Suprapubic skin (tissue), 4 donors: ENCODE results near the gene ELMOD1. TPM values are rescaled to one million over a fixed set of nuclear protein-coding genes. Genes with fewer than 3 reads are reported as not detected.

Source experiments
- DNase-seq, 2 donors: peaks; one replicate each; pipeline ENCODE4 v3.0.0-alpha.2; 2019; ENCODE audit warnings: low spot score in 2 of 2
- H3K27ac ChIP-seq: fragments of 200-600 bp; sonication (generic); one replicate; pipeline ENCODE4 v1.5.1; 2019
- H3K27me3 ChIP-seq: fragments of 200-600 bp; sonication (generic); one replicate; pipeline ENCODE4 v1.5.1; 2019
- H3K36me3 ChIP-seq: fragments of 200-600 bp; sonication (generic); one replicate; pipeline ENCODE4 v1.5.1; 2019
- H3K4me1 ChIP-seq: fragments of 200-600 bp; sonication (generic); one replicate; pipeline ENCODE4 v1.5.1; 2019
- H3K4me3 ChIP-seq: fragments of 200-600 bp; sonication (generic); one replicate; pipeline ENCODE4 v1.5.1; 2019; ENCODE audit warnings: mild to moderate bottlenecking
- H3K9me3 ChIP-seq: fragments of 200-600 bp; sonication (generic); one replicate; pipeline ENCODE4 v1.5.1; 2019
- EP300 ChIP-seq: sonication (generic); formaldehyde crosslinking; IDR thresholded peaks from one replicate; pipeline ENCODE4 v1.6.1; 2017; ENCODE audit warnings: antibody characterized with exemption
- POLR2A ChIP-seq, 2 donors: fragments of 450-650 bp; IDR thresholded peaks; one replicate each; pipeline ENCODE4 v1.6.1; 2017; ENCODE audit warnings: antibody characterized with exemption in 2 of 2, mild to moderate bottlenecking in 2 of 2, moderate library complexity in 2 of 2
- POLR2AphosphoS5 ChIP-seq, 3 donors: sonication (generic); formaldehyde crosslinking; IDR thresholded peaks; one replicate each; pipeline ENCODE4 v1.6.1; 2017; ENCODE audit warnings: antibody characterized with exemption in 3 of 3
- WGBS: methylation state at CpG from one replicate; pipeline ENCODE4 v1.1.5; 2018; 5-methylcytosine and 5-hydroxymethylcytosine counted together
- total RNA-seq, 4 donors: library from RNA; depleted of rRNA; stranded (reverse); fragments of >200 nt; gene quantifications; one replicate each; pipeline ENCODE4 v1.1.0, GENCODE V29; 2016
- TF ChIP-seq, protein P1 (sequence below), 2 donors: fragments of 200-600 bp in 1 of 2; fragments of 450-650 bp in 1 of 2; sonication (generic) in 1 of 2; IDR thresholded peaks; one replicate each; pipeline ENCODE4 v1.5.1; 2016 to 2019; ENCODE audit warnings: antibody characterized with exemption in 2 of 2, mild to moderate bottlenecking in 1 of 2, moderate library complexity in 1 of 2

The ELMOD1 gene
- total RNA-seq, 4 donors from 2014 or later = 14.6 to 66.0 (median 41.3) TPM

- H3K27ac ChIP-seq = no peak overlapping the region
- no peak overlapping the region for H3K4me3 ChIP-seq
- H3K4me1 ChIP-seq = no peaks in the 10 kb centered on the region
- no peak for DNase-seq
- no peak for TF ChIP-seq POLR2A (IDR thresholded peaks at IDR 0.05)
- TF ChIP-seq, protein P1, sequence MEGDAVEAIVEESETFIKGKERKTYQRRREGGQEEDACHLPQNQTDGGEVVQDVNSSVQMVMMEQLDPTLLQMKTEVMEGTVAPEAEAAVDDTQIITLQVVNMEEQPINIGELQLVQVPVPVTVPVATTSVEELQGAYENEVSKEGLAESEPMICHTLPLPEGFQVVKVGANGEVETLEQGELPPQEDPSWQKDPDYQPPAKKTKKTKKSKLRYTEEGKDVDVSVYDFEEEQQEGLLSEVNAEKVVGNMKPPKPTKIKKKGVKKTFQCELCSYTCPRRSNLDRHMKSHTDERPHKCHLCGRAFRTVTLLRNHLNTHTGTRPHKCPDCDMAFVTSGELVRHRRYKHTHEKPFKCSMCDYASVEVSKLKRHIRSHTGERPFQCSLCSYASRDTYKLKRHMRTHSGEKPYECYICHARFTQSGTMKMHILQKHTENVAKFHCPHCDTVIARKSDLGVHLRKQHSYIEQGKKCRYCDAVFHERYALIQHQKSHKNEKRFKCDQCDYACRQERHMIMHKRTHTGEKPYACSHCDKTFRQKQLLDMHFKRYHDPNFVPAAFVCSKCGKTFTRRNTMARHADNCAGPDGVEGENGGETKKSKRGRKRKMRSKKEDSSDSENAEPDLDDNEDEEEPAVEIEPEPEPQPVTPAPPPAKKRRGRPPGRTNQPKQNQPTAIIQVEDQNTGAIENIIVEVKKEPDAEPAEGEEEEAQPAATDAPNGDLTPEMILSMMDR (IDR thresholded peaks at IDR 0.05) = no peak
- TF ChIP-seq POLR2AphosphoS5 (IDR thresholded peaks at IDR 0.05) = no peak
- TF ChIP-seq EP300 = no peak
- no peaks in the 10 kb centered on the region for H3K9me3 ChIP-seq
- H3K36me3 ChIP-seq = no peaks in the 10 kb centered on the region
- WGBS = 68% methylated on average over 4 of the region's 4 CpGs
- H3K27me3 ChIP-seq = no peaks in the 10 kb centered on the region
Measured at GRCh38 chr11:107651672-107652071, 60.7 kb downstream of the ELMOD1 start.

GRCh38 chr11:107653076-107653475, 62.1 kb downstream of the ELMOD1 start:
- 76% methylated on average over 1 of the region's 1 CpG for WGBS
- H3K36me3 ChIP-seq = no peaks in the 10 kb centered on the region

GRCh38 chr11:107655602-107656001, 64.7 kb downstream of the ELMOD1 start:
- no peaks in the 10 kb centered on the region for H3K27me3 ChIP-seq
- no peaks in the 10 kb centered on the region for H3K36me3 ChIP-seq
- WGBS = 62% methylated on average over 4 of the region's 4 CpGs
- H3K27ac ChIP-seq = no peak overlapping the region
- TF ChIP-seq, protein P1 (IDR thresholded peaks at IDR 0.05) = no peak
- no peak for TF ChIP-seq EP300
- no peak for TF ChIP-seq POLR2A (IDR thresholded peaks at IDR 0.05)
- no peak for TF ChIP-seq POLR2AphosphoS5 (IDR thresholded peaks at IDR 0.05)
- no peaks in the 10 kb centered on the region for H3K4me1 ChIP-seq
- H3K9me3 ChIP-seq = no peaks in the 10 kb centered on the region
- DNase-seq = no peak
- H3K4me3 ChIP-seq = no peak overlapping the region

More at GRCh38 chr11:107653076-107653475, 62.1 kb downstream of the ELMOD1 start:
- Histone ChIP-seq H3K4me1 (no peaks in the 10 kb centered on the region), H3K9me3 (no peaks in the 10 kb centered on the region), H3K27me3 (no peaks in the 10 kb centered on the region), H3K4me3 (no peak overlapping the region), H3K27ac (no peak overlapping the region)
- DNase-seq = no peak
- no peak for TF ChIP-seq POLR2AphosphoS5 (IDR thresholded peaks at IDR 0.05)
- TF ChIP-seq, protein P1 (IDR thresholded peaks at IDR 0.05) = no peak
- TF ChIP-seq EP300 = no peak
- TF ChIP-seq POLR2A (IDR thresholded peaks at IDR 0.05) = no peak

GRCh38 chr11:107659310-107659709, 68.4 kb downstream of the ELMOD1 start:
- H3K27me3 ChIP-seq = no peaks in the 10 kb centered on the region
- no peaks in the 10 kb centered on the region for H3K9me3 ChIP-seq
- H3K4me3 ChIP-seq = no peak overlapping the region
- no peak for TF ChIP-seq POLR2AphosphoS5 (IDR thresholded peaks at IDR 0.05)
- H3K27ac ChIP-seq = no peak overlapping the region
- H3K36me3 ChIP-seq = no peaks in the 10 kb centered on the region
- DNase-seq = no peak
- no peaks in the 10 kb centered on the region for H3K4me1 ChIP-seq

DNA sequence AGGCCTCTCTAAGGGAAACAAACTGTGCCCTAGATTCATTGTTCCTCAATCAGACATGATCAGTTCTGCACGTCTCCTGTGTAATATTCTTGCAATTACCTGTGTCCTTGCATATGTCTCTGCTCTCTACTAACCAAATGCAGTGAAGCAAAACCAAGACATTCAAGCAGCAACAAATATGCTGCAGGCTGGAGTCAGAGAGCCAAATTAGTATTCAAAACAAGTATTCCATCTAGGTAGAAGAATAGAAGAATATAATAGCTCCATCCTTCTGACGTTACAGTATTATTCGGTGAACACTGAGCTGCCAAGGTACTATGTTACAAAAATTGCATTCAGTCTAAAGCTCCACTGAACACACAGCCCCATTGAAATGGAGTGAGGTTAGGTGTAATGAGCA, 69.1 kb downstream of the ELMOD1 start:
- DNase-seq = no peak
- Histone ChIP-seq H3K27ac (no peak overlapping the region), H3K4me1 (no peaks in the 10 kb centered on the region), H3K9me3 (no peaks in the 10 kb centered on the region), H3K36me3 (no peaks in the 10 kb centered on the region), H3K27me3 (no peaks in the 10 kb centered on the region), H3K4me3 (no peak overlapping the region)
- no peak for TF ChIP-seq POLR2AphosphoS5 (IDR thresholded peaks at IDR 0.05)
- TF ChIP-seq EP300 = no peak
- TF ChIP-seq, protein P1 (IDR thresholded peaks at IDR 0.05) = no peak
- no peak for TF ChIP-seq POLR2A (IDR thresholded peaks at IDR 0.05)
- WGBS = 92% methylated on average over 3 of the region's 3 CpGs

DNA sequence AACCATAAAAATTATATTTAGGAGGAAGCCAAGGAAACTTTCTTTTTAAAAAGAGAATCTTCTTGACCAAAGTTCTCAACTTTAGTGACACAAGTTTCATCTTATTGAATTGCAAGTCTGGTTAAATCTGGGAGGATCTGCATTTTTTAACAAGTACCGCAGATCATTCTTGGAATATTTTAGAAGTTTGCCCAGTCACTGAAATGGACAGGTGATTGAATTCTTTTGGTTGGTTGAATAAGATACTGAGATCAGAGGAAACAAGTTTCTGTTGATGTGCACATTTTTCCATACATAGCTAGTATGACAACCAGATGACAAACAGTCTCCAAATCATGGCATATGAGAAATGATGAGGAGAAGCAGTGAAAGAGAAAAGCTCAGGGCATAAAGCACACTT, 70.7 kb downstream of the ELMOD1 start:
- Histone ChIP-seq H3K4me3 (no peak overlapping the region), H3K4me1 (no peaks in the 10 kb centered on the region), H3K27ac (no peak overlapping the region), H3K9me3 (no peaks in the 10 kb centered on the region), H3K36me3 (no peaks in the 10 kb centered on the region), H3K27me3 (no peaks in the 10 kb centered on the region)
- TF ChIP-seq POLR2A (IDR thresholded peaks at IDR 0.05) (no peak), POLR2AphosphoS5 (IDR thresholded peaks at IDR 0.05) (no peak), EP300 (no peak)
- TF ChIP-seq, protein P1 (IDR thresholded peaks at IDR 0.05) = no peak
- no peak for DNase-seq
- 80% methylated on average over 1 of the region's 1 CpG for WGBS
